Measurements from ENCODE around the gene RFK.
"Not testable (repeated sequence)": the region's sequence is repeated elsewhere in the genome, so short reads cannot be mapped to it uniquely, and the experiment has no call there.

Gene RFK

DNA sequence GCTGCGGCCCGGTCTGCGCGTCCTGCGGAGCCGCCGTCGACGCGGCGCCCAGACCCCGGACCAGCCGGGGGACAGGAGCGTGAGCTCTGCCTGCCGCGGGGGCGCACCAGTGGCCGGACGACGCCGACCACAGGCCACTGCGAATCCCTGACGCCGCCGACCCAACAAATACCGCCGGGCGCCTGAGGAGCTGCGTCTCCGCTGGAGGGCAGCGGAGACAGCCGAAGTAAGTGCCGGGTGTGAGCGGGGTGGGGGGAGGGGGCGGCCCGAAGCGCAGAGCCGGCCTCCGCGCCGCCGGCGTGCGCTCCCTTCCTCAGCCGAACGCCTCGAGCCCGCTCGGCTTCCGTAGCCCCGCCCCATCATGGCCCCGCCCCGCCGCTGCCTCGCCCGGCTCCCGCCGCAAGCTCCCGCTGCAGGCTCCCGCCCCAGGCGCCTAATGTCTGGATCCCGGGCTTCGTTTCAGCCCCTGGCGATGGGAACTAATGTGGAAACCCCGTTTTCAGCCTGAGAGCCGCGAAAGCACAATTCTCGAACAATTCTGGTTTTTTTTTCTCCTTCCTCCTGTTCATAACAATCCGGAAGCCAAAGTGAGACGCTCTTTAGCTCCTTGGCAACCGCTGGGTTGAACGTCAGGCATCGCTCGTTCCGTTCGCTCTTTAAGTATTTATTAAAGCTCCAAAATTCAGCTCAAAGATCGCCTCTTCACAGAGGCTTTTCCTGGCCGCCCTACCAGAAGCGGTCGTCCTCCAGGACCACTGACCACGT, at the start of gene RFK:
Gene RFK (minus strand): TSS at position 232 of the 765 bp plus-strand sequence. CDS start 255 bp downstream, outside the sequence.
- Mint-ChIP-seq H3K27me3 (ENCODE audit: low read depth) (no peaks in the 10 kb centered on the region), H3K9me3 (peaks cover 4% of the 10 kb centered on the region), H3K27ac (peak within 1 kb of the TSS; percentile 96 to 99 (median 98)), H3K4me1 (no peaks in the 10 kb centered on the region), H3K4me3 (peak within 1 kb of the TSS; percentile 91 to 96 (median 93)), H3K36me3 (ENCODE audit: low read depth) (peaks cover 19% of the 10 kb centered on the region)
- TF ChIP-seq, protein P1, sequence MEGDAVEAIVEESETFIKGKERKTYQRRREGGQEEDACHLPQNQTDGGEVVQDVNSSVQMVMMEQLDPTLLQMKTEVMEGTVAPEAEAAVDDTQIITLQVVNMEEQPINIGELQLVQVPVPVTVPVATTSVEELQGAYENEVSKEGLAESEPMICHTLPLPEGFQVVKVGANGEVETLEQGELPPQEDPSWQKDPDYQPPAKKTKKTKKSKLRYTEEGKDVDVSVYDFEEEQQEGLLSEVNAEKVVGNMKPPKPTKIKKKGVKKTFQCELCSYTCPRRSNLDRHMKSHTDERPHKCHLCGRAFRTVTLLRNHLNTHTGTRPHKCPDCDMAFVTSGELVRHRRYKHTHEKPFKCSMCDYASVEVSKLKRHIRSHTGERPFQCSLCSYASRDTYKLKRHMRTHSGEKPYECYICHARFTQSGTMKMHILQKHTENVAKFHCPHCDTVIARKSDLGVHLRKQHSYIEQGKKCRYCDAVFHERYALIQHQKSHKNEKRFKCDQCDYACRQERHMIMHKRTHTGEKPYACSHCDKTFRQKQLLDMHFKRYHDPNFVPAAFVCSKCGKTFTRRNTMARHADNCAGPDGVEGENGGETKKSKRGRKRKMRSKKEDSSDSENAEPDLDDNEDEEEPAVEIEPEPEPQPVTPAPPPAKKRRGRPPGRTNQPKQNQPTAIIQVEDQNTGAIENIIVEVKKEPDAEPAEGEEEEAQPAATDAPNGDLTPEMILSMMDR (IDR thresholded peaks at IDR 0.05; ENCODE audit: unreplicated experiment in 3 of 3): peak; percentile 25 to 46 (median 41)

DNA sequence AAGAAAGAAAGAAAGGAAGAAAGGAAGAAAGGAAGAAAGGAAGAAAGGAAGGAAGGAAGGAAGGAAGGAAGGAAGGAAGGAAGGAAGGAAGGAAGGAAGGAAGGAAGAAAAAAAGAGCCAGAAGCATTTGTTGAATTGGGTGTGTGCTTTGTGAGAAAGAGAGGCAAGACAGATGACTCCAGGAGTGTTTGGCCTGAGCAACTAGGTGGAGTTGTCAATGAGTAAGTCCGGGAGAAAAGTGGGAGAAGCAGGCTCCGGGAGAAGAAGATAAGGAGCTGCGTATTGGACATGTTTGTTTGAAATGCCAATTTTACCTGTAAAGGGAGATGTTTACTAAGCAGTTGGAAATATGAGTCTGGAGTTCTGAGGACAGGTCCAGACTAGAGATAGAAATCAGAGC, 49.7 kb upstream of the RFK start:
- H3K4me1 Mint-ChIP-seq: no peaks in the 10 kb centered on the region
- H3K9me3 Mint-ChIP-seq: peaks cover 3% of the 10 kb centered on the region
- TF ChIP-seq, protein P1 (IDR thresholded peaks at IDR 0.05; ENCODE audit: unreplicated experiment in 3 of 3): no peak
- peaks cover 3% of the 10 kb centered on the region for H3K27me3 Mint-ChIP-seq (ENCODE audit: low read depth)
- H3K4me3 Mint-ChIP-seq: no peak overlapping the region
- no peak overlapping the region for H3K27ac Mint-ChIP-seq
- H3K36me3 Mint-ChIP-seq (ENCODE audit: low read depth): no peaks in the 10 kb centered on the region

DNA sequence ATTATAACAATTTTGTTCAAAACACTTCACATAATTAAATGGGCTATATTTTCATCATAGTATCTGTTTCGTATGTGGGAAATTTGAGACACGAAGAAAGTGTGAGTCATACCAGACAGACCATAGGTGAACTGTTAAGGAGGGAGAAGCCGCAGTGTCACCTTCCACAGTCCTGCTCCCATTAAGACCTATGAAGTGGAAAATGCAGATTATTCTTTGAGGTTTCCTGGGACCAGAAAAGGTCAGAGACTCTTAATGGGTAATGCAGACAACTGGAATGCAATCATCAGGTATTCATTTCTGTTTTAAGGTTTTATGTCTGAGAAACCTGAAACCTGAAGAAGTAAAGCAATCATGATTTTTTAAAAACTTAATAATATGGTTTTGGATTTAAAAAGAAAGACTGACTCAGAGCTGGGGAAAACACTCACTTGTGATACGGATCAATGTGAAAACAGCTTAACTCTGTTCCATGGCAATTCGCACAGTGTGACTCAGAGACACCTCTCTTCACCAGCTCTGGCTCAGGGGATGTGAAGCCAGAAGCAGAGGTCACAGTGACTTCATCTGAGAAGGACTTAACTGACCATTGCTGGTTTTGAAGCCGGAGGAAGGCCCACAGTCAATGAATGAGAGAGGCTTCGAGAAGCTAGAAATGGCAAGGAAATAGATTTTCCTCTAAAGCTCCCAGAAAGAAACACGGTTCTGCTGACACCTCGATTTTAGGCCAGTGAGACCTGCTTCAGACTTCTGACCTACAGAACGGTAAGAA, 47.5 kb upstream of the RFK start:
- TF ChIP-seq, protein P1 (IDR thresholded peaks at IDR 0.05; ENCODE audit: unreplicated experiment in 3 of 3): no peak
- no peak overlapping the region for H3K27ac Mint-ChIP-seq
- H3K27me3 Mint-ChIP-seq (ENCODE audit: low read depth): peaks cover 3% of the 10 kb centered on the region
- peaks cover 3% of the 10 kb centered on the region for H3K9me3 Mint-ChIP-seq
- no peaks in the 10 kb centered on the region for H3K4me1 Mint-ChIP-seq
- no peaks in the 10 kb centered on the region for H3K36me3 Mint-ChIP-seq (ENCODE audit: low read depth)
- no peak overlapping the region for H3K4me3 Mint-ChIP-seq

- no peaks in the 10 kb centered on the region for H3K4me1 Mint-ChIP-seq
- H3K4me3 Mint-ChIP-seq: no peak overlapping the region
Measured at GRCh38 chr9:76438841-76439588, 44.8 kb upstream of the RFK start.

GRCh38 chr9:76437017-76437699, 42.9 kb upstream of the RFK start:
- H3K4me1 Mint-ChIP-seq; H3K27me3 Mint-ChIP-seq (ENCODE audit: low read depth); H3K4me3 Mint-ChIP-seq; H3K27ac Mint-ChIP-seq; H3K36me3 Mint-ChIP-seq (ENCODE audit: low read depth); H3K9me3 Mint-ChIP-seq: not testable (repeated sequence)

More at GRCh38 chr9:76438841-76439588, 44.8 kb upstream of the RFK start:
- Mint-ChIP-seq H3K36me3 (ENCODE audit: low read depth) (no peaks in the 10 kb centered on the region), H3K9me3 (peaks cover 8% of the 10 kb centered on the region), H3K27ac (no peak overlapping the region), H3K27me3 (ENCODE audit: low read depth) (peaks cover 6% of the 10 kb centered on the region)
- TF ChIP-seq, protein P1 (IDR thresholded peaks at IDR 0.05; ENCODE audit: unreplicated experiment in 3 of 3): no peak

GRCh38 chr9:76434897-76435296, 40.7 kb upstream of the RFK start:
- H3K4me1 Mint-ChIP-seq; H3K4me3 Mint-ChIP-seq; H3K27me3 Mint-ChIP-seq (ENCODE audit: low read depth); H3K9me3 Mint-ChIP-seq; H3K27ac Mint-ChIP-seq; H3K36me3 Mint-ChIP-seq (ENCODE audit: low read depth): not testable (repeated sequence)

All from nephron (organoid).